Measurements from ENCODE around the gene ACOXL. TPM values are rescaled to one million over a fixed set of nuclear protein-coding genes. Genes with fewer than 3 reads are reported as not detected.

ACOXL gene
- total RNA-seq, 2 experiments from 2014 or later, result 0.14 to 0.56 TPM

DNA sequence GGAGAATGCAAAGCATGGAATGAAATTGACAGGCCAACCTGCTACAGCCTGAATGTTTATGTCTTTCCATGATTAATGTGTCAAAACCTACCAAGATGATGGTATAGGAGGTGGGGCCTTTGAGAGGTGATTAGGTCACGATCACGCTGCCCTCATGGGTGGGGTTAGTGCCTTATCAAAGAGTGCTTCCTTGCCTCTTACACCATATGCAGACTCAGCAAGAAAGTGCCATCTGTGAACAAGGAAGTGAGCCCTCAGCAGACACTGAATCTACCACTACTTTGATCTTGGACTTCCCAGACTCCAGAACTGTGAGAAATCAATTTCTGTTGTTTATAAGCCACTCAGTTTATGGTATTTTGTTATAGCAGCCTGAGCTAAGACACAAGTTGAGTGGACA is 240.9 kb downstream of the ACOXL start:
- intact Hi-C loops (cut with micrococcal nuclease), result no loop called here
- ChIA-PET CTCF (no interaction called here), POLR2A (no interaction called here)
- Mint-ChIP-seq H3K9me3 (peaks cover 4% of the 10 kb centered on the region), H3K4me1 (ENCODE audit: low read depth) (no peaks in the 10 kb centered on the region), H3K27me3 (peaks cover 4% of the 10 kb centered on the region), H3K4me3 (no peak overlapping the region), H3K36me3 (ENCODE audit: low read depth) (no peaks in the 10 kb centered on the region), H3K27ac (no peak overlapping the region)
- TF ChIP-seq, protein P1, sequence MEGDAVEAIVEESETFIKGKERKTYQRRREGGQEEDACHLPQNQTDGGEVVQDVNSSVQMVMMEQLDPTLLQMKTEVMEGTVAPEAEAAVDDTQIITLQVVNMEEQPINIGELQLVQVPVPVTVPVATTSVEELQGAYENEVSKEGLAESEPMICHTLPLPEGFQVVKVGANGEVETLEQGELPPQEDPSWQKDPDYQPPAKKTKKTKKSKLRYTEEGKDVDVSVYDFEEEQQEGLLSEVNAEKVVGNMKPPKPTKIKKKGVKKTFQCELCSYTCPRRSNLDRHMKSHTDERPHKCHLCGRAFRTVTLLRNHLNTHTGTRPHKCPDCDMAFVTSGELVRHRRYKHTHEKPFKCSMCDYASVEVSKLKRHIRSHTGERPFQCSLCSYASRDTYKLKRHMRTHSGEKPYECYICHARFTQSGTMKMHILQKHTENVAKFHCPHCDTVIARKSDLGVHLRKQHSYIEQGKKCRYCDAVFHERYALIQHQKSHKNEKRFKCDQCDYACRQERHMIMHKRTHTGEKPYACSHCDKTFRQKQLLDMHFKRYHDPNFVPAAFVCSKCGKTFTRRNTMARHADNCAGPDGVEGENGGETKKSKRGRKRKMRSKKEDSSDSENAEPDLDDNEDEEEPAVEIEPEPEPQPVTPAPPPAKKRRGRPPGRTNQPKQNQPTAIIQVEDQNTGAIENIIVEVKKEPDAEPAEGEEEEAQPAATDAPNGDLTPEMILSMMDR (IDR thresholded peaks at IDR 0.05), result no peak
- DNase-seq (no peak), ATAC-seq (no peak)

DNA sequence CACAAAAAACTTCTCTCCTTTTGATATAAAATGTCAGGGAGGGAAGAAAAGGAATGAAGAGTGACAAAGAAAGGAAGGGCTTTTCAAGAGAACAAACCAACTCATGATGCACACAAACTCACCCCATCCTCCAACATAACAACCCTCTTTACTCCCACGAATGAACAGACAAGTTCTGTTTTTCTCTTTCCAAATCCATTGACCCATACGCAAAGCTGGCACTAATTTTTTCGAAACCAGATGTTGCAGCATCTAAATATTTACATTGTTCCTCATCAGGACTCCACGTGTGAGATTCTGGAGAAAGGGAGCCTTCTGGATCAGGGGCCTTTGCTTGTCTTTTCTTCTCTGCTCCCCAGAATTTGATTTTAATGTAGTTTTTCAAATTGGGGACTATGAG is 245.0 kb downstream of the ACOXL start:
- H3K4me3 Mint-ChIP-seq, result no peak overlapping the region
- H3K4me1 Mint-ChIP-seq (ENCODE audit: low read depth), result no peaks in the 10 kb centered on the region
- ChIA-PET POLR2A (no interaction called here), CTCF (no interaction called here)
- H3K9me3 Mint-ChIP-seq, result peaks cover 3% of the 10 kb centered on the region
- no peak overlapping the region for H3K27ac Mint-ChIP-seq
- no peaks in the 10 kb centered on the region for H3K36me3 Mint-ChIP-seq (ENCODE audit: low read depth)
- intact Hi-C loops (cut with micrococcal nuclease), result no loop called here
- DNase-seq (no peak), ATAC-seq (no peak)
- TF ChIP-seq, protein P1 (IDR thresholded peaks at IDR 0.05), result no peak
- peaks cover 1% of the 10 kb centered on the region for H3K27me3 Mint-ChIP-seq

DNA sequence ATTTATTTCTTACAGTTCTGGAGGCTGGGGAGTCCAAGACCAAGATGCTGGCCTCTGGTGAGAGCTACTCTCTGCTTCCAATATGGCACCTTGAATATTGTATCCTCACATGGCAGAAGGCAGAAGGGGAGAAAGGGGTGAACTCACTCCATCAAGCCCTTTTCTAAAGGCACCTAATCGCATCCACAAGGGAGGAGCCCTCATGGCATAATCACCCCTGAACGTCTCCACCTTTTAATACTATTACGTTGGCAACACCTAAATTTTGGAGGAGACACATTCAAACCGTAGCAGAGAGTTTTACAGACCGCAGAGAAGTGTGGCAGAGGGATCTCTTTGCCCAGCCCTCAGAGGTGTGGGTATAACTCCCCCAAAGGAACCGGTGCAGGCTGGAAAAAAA is 245.8 kb downstream of the ACOXL start:
- Mint-ChIP-seq H3K27me3 (peaks cover 1% of the 10 kb centered on the region), H3K4me1 (ENCODE audit: low read depth) (no peaks in the 10 kb centered on the region), H3K36me3 (ENCODE audit: low read depth) (no peaks in the 10 kb centered on the region), H3K27ac (no peak overlapping the region), H3K4me3 (no peak overlapping the region), H3K9me3 (no peaks in the 10 kb centered on the region)
- ChIA-PET POLR2A (no interaction called here), CTCF (no interaction called here)
- TF ChIP-seq, protein P1 (IDR thresholded peaks at IDR 0.05), result no peak
- intact Hi-C loops (cut with micrococcal nuclease), result no loop called here
- DNase-seq (no peak), ATAC-seq (no peak)

DNA sequence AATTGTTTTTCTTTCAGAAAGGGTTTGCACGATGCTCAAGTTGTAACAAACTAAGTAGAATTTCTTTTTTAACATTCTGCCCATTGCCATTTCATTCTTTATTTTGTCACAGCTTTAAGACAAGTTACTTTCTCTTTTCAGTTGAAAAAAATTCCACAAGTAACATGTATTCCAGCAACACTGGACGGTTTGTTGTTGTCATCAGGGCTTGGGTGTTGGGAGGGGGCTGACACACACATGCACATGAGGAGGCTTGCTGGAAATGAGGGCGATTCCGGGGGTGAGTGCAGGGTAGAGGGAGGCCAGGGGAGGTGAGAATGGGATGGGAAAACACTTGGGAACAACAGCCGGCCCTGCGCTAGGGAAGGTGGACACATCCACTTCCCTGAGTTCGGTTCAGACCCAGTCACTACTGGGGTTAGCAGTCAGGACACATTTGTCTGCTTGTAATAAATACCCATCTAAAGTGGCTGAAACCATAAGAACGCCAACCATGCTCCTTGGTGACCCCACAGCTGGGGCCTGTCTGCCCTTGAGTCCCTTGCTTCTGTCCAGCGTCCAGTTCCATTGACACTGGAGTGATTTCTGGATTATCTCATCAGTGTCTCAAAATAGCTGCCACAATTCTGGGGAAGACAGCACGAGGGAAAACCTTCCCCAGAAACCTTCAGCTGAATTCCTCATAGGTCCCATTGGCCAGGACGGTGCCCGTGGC is 246.5 kb downstream of the ACOXL start:
- POLR2A ChIA-PET, result no interaction called here
- Mint-ChIP-seq H3K4me3 (no peak overlapping the region), H3K9me3 (no peaks in the 10 kb centered on the region), H3K27me3 (peaks cover 1% of the 10 kb centered on the region), H3K36me3 (ENCODE audit: low read depth) (no peaks in the 10 kb centered on the region), H3K27ac (no peak overlapping the region), H3K4me1 (ENCODE audit: low read depth) (no peaks in the 10 kb centered on the region)
- DNase-seq, result no peak
- intact Hi-C loops (cut with micrococcal nuclease), result no loop called here
- no peak for ATAC-seq
- CTCF ChIA-PET, result no interaction called here
- TF ChIP-seq, protein P1 (IDR thresholded peaks at IDR 0.05), result no peak

DNA sequence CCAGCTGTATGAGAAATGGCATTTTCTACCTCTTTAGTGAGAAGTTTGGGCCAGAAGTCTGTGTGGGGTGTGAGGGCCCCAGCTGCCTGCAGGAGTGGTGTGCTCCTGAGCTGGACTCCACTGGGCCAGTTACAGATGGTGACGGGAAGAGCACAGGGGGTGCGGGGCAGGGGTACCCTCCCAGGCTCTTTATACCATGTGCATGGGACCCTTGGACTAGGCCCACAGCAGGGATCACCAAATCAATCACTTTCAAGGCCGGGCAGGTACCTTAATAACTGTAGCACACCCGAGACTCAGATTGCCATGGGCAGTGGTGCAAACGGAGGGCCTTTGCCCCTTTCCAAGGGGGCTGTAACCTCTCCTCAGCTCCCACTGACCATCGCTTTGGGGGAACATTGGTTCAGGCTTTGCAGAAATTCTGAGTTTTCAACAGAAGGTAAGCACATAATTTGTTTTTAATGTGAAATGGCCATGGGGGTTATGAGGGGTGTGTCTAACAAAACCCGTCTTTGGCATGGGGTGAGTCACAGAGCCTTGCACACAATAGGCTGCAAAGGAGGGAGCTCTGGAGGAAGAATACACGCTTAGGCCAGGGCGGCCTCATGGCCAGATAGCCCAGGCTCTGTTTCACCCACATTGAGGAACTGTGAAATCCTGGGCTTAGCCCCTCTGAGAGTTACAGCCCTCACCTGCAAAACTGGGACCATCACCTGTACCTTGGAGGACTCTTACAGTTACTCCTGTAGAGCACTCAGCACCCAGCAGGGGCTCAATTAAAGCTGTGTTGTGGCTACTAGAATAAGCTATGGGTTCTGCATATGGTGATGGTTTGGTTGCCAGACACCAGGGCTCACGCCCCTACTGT is 247.3 kb downstream of the ACOXL start:
- no peaks in the 10 kb centered on the region for H3K9me3 Mint-ChIP-seq
- H3K4me1 Mint-ChIP-seq (ENCODE audit: low read depth), result no peaks in the 10 kb centered on the region
- ChIA-PET POLR2A (no interaction called here), CTCF (no interaction called here)
- no peak overlapping the region for H3K4me3 Mint-ChIP-seq
- DNase-seq (no peak), ATAC-seq (no peak)
- TF ChIP-seq, protein P1 (IDR thresholded peaks at IDR 0.05), result no peak
- no peak overlapping the region for H3K27ac Mint-ChIP-seq
- intact Hi-C loops (cut with micrococcal nuclease), result no loop called here
- H3K36me3 Mint-ChIP-seq (ENCODE audit: low read depth), result no peaks in the 10 kb centered on the region
- peaks cover 1% of the 10 kb centered on the region for H3K27me3 Mint-ChIP-seq

Measured in activated CD8-positive, alpha-beta T cell treated with anti-CD3 and anti-CD28 coated beads for 36 hours (primary cell).